Urothelium cell line (cell line): ENCODE data around the gene PAM.

Experiments used
- DNase-seq: peaks from one replicate; pipeline ENCODE4 v3.0.0; 2011; ENCODE audit warnings: low spot score, mixed read lengths
- FAIRE-seq: peaks from 2 replicates; lab custom pipeline; 2011; peaks lifted over from hg19 to GRCh38; lab: Jason Lieb, UNC

The PAM gene

GRCh38 chr5:102777099-102777498 lies 22.0 kb downstream of the PAM start:
- DNase-seq (no peak), FAIRE-seq (no peak)

DNA sequence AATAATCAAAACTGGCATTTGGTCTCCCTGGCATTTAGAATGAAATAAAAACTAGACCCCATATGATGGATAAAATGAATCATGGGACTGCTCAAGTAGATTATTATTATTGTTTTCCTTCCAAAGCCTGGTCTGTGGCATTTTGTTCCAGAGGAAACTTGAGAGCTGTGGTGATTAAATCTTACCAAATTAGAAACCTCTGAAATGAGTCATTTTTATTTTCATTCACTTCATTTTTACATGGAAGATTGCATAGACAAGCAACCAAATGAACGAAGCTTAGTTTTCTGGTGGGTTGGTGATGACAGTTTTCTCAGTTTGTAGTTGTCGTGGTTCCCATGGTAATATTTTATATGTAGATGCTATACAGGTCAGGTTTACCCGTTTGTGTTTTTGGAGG lies 23.4 kb downstream of the PAM start:
- DNase-seq (no peak), FAIRE-seq (no peak)

- no peak for FAIRE-seq
These were observed 26.3 kb downstream of the PAM start for GRCh38 chr5:102781359-102781758.

GRCh38 chr5:102781786-102782185 lies 26.7 kb downstream of the PAM start:
- no peak for FAIRE-seq
- DNase-seq: no peak

More at GRCh38 chr5:102781359-102781758, 26.3 kb downstream of the PAM start:
- no peak for DNase-seq

- FAIRE-seq: no peak
- DNase-seq: no peak
These were observed 27.2 kb downstream of the PAM start for GRCh38 chr5:102782217-102782872.

- DNase-seq (no peak), FAIRE-seq (no peak)
These were observed 32.0 kb downstream of the PAM start for GRCh38 chr5:102787134-102787533.

GRCh38 chr5:102788788-102789187 lies 33.7 kb downstream of the PAM start:
- DNase-seq (no peak), FAIRE-seq (no peak)

DNA sequence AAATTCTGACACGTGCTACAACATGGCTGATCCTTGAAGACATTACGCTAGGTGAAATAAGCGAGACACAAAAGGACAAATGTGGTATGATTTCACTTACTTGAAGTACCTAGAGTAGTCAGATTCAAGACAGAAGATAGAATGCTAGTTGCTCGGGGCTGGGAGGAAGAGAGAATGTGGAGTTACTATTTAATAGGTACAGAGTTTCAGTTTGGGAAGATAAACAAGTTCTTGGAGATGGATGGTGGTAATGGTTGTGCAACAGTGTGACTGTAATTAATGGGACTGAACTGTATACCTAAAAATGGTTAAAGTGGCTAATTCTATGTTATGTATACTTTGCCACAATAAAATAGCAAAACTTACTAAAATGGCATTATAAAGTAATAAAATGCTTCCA lies 34.4 kb downstream of the PAM start:
- no peak for DNase-seq
- FAIRE-seq: no peak

- FAIRE-seq (no peak), DNase-seq (no peak)
These were observed 35.6 kb downstream of the PAM start for GRCh38 chr5:102790748-102791147.

DNA sequence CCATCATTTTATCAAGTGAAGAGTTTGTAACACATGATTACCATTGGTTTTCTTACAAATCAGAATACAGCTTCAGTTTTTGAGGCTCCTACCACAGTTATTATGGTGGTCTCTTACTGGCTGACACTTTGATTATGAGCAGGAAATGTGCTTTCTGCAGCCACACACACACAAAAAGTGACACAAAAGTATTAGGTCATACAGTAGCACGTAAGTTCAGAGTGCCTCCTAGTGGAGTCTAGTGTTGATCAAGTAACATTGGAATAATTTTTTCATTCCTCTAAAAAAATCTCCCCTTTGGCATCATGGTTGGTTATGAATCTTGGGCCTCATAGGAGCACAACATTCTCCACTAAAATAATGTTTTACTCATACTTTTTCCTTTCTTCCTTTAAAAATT lies 37.6 kb downstream of the PAM start:
- no peak for DNase-seq

GRCh38 chr5:102794047-102794446 lies 38.9 kb downstream of the PAM start:
- DNase-seq: no peak
- no peak for FAIRE-seq

More for the DNA sequence above, 37.6 kb downstream of the PAM start:
- FAIRE-seq: no peak

- DNase-seq (no peak), FAIRE-seq (no peak)
These were observed 39.7 kb downstream of the PAM start for GRCh38 chr5:102794677-102795331.

DNA sequence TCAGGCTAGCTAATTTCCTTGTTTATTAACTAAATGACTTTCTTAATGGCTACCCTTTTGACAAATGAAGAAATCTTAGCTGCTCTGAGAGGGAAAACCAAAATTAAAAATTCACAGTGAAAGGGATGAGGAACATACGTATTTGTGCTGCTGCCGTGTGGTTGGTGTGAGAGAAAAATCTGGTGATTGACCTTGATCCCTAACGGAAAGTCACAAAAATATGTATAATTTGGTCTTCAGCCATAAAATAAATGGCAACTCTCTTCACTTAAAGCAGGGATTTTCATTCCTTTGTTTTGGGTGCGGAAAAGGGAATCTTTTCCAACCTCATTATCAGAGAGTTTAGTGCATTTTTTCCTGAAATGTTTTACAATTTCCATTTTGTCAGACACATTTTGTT lies 40.4 kb downstream of the PAM start:
- DNase-seq (no peak), FAIRE-seq (no peak)

- no peak for DNase-seq
- no peak for FAIRE-seq
These were observed 40.9 kb downstream of the PAM start for GRCh38 chr5:102796009-102796408.

DNA sequence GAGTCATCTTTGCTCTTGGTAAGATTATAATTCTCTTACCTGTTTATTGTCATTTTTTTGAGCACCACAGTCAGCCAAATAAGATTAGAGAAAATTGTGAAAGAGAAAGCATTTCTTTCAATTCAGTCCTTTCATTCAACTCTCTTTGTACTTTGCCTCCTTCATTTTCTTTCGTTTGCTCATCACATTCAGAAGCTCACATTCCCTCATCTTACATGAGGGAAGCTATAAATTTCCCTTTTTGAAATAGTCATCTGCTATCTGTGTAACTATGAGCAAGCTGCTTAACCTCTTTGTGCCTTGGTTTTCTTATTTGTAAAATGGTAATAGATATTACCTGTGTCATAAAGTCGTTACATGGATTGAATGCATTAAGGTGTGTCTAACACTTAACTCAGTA lies 41.4 kb downstream of the PAM start:
- DNase-seq (no peak), FAIRE-seq (no peak)

- DNase-seq: no peak
- FAIRE-seq: no peak
These were observed 42.3 kb downstream of the PAM start for GRCh38 chr5:102797322-102797884.

GRCh38 chr5:102798104-102798785 lies 43.1 kb downstream of the PAM start:
- no peak for DNase-seq
- FAIRE-seq: no peak

- FAIRE-seq (no peak), DNase-seq (no peak)
These were observed 43.9 kb downstream of the PAM start for GRCh38 chr5:102799017-102799416.

DNA sequence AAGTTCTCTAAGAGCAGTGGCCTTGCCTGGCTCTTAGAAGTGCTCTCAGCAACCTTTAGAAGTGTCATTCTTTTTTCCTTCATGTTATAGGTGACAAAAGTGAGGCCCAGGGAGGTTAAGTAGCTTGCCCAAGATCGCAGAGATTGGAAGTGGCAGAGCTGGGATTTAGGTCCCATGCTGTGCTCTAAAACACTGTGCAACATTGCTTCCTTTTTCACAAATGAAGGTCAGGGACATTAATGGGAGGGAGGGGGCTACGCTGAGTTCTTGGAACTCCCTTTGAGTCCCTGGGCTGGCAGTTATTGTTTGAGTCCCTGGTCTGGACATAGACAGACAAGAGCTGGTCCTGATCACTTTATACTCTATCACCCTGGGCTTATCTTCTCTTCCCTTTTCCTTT lies 45.3 kb downstream of the PAM start:
- FAIRE-seq: no peak
- DNase-seq: no peak

DNA sequence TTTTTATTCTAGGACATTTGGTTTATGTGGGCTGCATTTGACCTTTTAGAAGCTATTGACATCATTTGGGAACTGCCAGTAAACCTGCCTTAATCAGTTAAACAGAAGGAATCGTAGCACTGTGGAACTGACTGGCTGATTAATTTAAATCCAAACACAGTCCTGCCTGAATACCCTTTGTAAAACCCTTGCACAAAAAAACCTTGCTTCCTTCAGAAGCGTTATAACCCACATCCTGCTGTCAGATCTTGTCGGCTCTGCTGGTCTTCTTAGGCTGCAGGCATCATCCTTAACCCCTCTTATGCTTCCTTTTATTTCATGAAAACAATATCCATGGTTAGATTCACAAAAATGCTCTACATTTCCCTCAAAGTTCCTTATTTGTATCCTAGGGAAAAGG lies 46.3 kb downstream of the PAM start:
- no peak for DNase-seq
- no peak for FAIRE-seq

DNA sequence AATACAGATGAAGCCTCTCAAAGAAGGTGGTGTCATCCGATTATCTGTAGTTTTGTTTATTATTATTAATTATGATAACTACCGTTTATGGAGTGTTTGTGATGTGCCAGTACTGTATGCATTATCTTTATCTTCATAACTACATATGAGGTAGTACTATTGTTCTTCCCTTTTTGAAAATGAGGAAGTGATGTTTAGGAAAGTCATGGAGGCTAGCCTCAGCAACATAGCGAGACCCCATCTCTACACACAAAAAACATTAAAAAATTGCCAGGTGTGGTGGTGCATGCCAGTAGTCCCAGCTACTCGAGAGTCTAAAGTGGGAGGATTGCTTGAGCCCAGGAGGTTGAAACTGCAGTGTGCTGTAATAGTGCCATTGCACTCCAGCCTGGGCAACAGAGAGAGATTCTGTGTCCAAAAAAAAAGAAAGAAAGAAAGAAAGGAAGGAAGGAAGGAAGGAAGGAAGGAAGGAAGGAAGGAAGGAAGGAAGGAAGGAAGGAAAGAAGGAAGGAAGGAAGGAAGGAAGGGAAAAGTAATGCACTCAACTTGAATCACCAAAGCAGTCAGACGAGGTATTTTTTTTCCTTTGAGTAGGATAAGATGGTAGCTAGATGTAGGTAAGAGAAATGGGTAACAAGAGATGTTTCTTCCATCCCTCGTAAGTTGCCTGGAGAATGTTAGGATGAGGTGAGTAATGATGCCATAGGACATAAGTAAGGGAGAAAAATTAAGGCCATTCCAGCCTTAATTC lies 47.8 kb downstream of the PAM start:
- DNase-seq: no peak
- no peak for FAIRE-seq
